ENCODE data around the gene CACNA2D2.

DNA sequence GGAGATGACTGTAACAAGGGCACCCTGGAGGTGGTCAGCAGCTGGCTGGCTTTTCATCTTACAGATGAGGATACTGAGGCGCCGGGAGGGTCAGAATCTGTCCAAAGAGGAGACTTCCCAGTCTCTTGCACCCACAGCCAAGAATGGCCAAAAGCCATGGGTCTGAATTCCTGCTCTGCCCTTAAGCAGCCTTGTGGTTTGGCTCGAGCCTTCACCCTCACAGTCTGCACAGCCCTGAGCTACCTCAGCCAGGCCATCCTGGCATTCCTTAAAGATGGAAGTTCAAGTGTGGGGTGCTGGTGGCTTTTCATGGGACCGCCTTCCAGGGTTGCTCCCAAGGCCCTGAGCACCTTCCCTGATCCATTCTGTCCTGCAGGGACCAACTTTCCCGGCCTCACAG, 59.2 kb downstream of the CACNA2D2 start:
- TF ChIP-seq, protein P1, sequence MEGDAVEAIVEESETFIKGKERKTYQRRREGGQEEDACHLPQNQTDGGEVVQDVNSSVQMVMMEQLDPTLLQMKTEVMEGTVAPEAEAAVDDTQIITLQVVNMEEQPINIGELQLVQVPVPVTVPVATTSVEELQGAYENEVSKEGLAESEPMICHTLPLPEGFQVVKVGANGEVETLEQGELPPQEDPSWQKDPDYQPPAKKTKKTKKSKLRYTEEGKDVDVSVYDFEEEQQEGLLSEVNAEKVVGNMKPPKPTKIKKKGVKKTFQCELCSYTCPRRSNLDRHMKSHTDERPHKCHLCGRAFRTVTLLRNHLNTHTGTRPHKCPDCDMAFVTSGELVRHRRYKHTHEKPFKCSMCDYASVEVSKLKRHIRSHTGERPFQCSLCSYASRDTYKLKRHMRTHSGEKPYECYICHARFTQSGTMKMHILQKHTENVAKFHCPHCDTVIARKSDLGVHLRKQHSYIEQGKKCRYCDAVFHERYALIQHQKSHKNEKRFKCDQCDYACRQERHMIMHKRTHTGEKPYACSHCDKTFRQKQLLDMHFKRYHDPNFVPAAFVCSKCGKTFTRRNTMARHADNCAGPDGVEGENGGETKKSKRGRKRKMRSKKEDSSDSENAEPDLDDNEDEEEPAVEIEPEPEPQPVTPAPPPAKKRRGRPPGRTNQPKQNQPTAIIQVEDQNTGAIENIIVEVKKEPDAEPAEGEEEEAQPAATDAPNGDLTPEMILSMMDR (IDR thresholded peaks at IDR 0.05), result no peak
- TF ChIP-seq POLR2AphosphoS5 (IDR thresholded peaks at IDR 0.05), result no peak
